Left hindlimb (tissue), 1 donor: ENCODE measurements around the gene NMRK1.

ENCODE experiments used
- DNase-seq: peaks from one replicate; pipeline ENCODE4 v3.0.0-alpha.2; 2018

Gene NMRK1

GRCh38 chr9:75054368-75055001 lies 33.5 kb downstream of the NMRK1 start:
- DNase-seq = no peak

DNA sequence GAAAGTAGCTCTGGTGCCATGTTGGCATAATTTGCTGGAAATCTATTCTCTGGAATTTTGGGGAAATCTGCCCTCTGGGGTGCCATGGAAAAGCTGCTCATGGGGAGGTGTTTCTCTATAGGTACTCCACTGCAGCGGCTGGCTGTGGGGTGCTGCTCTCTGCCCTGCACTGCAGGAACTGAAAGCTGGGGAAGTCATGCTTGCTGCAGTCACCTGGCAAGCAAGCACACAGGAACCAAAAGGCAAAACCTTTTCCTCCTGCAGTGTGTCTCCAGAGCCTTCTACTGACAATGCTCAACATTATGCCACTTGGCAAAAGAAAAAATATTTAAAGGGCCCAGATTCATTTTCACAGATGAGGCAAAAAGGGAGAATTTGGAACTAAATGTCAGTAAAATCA lies 34.1 kb downstream of the NMRK1 start:
- no peak for DNase-seq

- DNase-seq = no peak
Measured at GRCh38 chr9:75051285-75051684, 36.7 kb downstream of the NMRK1 start.

DNA sequence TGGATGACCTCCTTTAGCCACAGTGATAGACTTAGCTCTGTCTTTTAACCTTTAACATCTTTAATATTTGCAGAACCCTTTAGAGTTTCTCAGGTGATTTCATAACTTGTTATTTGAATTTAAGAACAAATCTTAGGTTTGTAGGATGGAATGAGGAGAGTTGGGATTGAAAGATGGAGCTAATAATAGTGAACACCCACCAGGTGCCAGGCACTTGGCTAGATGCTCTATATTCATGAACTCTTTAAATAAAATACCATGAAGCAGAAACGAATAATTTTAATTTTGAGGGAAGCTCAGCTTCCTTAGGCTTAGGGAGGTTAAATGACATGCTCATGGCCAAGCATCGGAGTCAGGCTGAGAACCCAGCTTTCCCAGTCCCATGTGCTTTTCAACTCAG lies 40.4 kb downstream of the NMRK1 start:
- DNase-seq = no peak

DNA sequence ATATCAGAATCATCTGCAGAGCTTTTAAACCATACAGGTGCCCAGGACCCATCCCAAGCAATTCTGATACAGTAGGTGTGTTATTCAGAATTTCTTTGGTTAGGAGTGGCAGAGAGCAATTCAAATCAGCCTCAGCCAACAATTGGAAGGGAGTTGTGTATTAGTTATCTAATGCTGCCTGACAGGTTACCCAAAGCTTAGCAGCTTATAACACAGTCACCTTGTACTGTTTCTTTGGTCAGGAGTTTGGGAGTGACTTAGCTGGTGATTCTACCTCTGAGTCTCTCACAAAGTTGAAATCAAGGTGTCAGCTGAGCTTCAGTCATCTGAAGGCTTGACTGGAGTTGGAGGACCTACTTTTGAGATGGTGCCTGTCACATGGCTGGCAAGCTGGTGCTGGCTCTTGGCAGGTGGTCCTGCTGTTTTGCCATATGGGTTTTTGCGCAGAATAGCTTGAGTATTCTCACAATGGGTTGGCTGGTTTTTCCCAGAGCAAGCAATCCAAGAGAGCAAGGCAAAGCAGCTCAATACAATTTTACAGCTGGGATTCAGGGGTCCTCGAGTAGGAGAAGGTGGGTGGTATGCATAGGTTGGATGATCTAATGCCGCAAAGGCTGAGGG lies 41.1 kb downstream of the NMRK1 start:
- no peak for DNase-seq

DNA sequence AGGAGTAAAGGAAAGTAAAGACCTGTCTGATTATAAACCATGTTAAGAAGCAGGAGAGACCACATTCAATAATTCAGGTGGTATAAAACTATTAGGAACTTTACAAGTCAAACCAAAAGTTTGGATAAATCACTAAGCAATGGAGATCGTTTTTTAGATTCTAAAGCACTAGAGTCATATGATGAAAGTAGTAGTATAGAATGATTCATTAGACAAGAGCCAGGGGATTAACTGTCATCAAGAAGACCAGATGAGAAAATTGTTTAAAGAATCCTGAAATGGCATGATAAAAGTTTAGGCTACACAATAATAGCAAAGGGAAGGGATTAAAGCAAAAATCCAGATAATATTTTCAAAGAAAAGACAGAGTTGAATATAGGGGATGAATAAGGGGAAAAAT lies 46.9 kb downstream of the NMRK1 start:
- DNase-seq = no peak

DNA sequence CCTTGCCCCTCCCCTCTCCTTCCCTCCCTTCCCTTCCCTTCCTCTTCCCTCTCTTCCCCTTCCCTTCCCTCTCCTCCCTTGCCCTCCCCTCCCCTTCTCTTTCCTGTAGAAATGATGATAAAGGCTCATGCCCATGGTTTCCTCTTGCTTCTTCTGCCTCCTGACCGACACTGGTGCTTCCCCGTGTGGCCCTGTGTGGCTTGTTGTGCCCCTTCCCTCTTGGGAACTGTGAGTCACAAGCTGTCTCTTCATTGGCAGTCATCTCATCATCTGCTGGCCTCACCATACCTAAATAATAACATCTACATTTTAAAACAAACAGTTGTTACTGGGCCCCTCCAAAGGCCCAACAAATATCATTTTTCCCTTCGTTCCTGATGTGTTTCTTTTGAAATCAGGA lies 48.2 kb downstream of the NMRK1 start:
- DNase-seq = no peak

DNA sequence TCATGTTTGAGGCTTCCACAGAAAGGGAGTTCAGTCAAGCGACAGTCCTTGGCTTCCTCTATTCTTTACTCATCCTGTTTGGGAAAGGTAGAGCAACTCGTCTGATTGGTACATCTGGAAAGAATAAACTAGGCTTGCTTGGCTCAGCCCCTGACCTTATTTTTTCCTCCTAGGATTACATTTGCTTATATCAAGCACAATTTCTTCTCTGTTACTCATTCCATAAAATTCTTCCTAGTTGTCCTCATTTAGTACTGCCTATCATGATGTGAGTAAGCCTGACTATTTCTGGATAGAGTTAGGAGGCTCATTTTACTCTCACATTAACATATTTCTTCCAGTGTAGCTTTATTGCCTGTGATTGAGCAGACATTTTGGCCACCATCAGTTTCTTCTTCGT lies 48.9 kb downstream of the NMRK1 start:
- DNase-seq = no peak

- DNase-seq = no peak
Measured at GRCh38 chr9:75036793-75037192, 51.2 kb downstream of the NMRK1 start.

GRCh38 chr9:75033791-75034473 lies 54.0 kb downstream of the NMRK1 start:
- DNase-seq = no peak

DNA sequence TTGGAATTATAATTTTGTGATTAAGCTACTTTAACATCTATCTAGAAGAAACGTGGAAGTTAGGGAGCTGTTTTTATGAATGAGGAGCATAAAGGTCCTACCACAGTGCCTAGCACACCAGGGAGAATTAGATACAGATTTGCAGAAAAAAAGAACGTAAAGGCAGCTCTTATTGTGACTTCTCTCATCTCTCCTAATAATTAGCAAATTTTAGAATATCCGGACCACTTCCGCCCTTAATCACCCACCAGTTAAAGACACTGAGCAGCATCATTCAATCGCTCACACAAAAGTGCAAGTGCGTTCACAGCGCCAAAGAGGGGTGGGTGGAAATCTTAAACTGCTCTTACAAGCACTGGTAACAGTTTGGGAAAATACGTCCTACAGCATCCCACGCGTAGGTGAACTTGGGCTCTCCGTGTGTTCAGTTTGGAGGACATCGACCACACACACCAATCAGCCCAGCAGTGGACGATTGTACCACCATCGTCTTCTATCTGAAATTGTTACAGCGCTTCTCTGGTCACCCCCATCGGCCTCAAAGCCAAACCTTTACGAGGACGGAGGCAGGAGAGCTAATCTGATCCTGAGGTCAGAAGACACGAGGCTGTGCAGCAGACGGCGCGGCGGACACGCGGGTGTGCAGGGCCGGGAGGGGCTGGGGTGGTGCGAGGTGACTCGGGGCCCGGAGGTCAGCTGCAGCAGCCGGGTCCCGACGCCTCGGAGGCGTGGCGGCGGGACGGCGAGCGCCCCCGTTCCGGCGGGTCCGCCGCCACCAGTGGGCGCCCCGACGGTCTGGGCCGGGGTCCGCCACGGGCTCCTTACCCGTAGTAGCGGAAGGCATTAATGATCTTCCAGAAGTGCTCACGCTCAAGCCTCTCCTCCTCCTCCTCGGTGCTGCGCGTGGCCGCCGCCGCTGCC lies 60.5 kb downstream of the NMRK1 start:
- DNase-seq = peak; percentile 76

- no peak for DNase-seq
Measured at GRCh38 chr9:75023846-75024245, 64.1 kb downstream of the NMRK1 start.

- no peak for DNase-seq
Measured at GRCh38 chr9:75019654-75020053, 68.3 kb downstream of the NMRK1 start.

GRCh38 chr9:75019022-75019421 lies 68.9 kb downstream of the NMRK1 start:
- no peak for DNase-seq

DNA sequence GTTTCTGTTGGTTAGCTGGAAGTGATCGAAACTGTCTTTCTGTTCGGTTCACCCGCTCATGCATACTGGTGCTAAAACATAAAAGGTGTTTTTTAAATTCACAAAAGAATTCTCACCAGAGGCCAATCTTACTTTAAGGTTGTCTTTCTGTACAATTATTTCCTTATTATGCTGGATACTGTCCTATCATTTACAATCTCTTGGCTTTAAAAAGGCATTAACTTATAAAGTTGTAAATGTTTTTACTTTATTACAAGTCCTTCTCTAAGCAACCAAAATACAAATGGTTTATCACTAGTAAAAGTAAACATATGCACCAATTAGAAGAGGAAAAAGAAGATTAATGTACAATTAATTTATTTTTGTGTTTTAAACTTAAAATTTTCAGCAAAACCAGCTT lies 70.6 kb downstream of the NMRK1 start:
- no peak for DNase-seq

- no peak for DNase-seq
Measured at GRCh38 chr9:75013735-75014134, 74.2 kb downstream of the NMRK1 start.
